ENCODE measurements around the gene GPN2. TPM values are rescaled to one million over a fixed set of nuclear protein-coding genes. Genes with fewer than 3 reads are reported as not detected.

Gene GPN2
- polyA plus RNA-seq: 20.3 TPM

DNA sequence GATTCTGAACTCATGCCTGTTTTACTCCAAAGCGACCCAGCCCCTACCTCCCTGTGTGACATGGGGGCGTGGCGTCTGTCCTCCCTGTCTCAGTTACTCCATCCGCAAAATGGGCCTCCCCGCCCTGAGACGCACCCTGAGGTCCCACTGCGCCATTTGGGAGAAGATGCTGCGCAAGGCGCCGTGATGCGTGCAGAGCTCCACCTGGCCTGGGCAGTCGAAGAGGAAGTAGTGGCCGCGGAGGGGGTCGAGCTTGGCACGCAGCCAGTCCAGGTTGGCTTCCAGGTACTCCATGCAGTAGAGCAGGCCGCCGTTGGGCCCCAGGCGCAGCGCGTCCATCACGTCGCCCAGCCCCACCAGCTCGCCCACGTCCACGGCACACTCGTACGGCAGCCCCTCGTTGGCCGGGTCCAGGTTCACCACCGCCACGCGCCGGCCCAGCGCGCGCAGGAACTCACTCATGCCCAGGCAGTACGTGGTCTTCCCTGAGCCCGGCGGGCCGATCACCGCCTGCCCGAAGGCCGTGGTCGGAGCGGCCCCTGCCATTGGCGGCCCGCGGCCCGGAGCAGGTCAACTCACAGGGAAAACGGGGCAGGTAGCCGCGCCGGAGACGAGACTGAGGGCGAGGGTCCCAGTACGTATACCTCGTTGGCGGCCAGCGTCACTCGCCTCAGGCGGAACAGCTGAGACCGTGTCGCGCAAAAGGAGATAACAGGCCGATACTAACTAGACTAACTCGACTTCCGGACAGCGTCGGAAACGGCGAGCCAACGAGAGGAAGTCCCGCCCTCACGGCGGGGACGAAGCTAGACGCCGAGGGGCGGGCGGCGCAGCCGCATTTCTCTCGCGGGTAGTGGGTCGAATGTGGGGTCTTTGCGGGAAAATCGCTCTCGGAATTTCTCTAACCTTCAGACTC is at the start of gene GPN2:
Gene GPN2, minus strand, starts transcription at position 733 of the 916 bp plus-strand sequence. Its CDS starts 187 bp downstream, at position 546.
- Mint-ChIP-seq H3K4me3 (peak within 1 kb of the TSS; percentile 94 to 100 (median 96)), H3K9me3 (no peaks in the 10 kb centered on the region), H3K36me3 (peaks cover 4% of the 10 kb centered on the region)

DNA sequence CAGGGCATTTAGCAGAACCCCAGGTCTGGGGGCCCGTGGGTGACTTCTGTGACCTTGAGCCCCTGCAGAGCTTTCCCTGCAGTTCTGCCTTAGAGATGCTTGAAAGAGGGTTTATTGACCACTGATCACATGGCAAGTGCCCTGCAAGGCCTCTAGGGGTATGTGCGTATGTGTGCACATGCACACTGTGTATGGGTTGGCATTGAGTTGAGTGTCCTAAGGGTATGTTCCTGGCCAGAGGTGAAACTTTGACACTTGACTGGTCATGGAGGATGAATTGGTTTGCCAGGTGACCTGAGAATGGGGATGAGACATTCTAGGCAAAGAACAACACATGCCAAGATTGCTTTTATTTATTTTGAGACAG is 48.6 kb upstream of the GPN2 start:
- Mint-ChIP-seq H3K27me3 (no peaks in the 10 kb centered on the region), H3K27ac (peak overlapping the region in 1 of 3 donors; percentile 27), H3K36me3 (peaks cover 9% of the 10 kb centered on the region), H3K9me3 (no peaks in the 10 kb centered on the region), H3K4me3 (peak overlapping the region in 1 of 4 donors; percentile 8), H3K4me1 (peaks cover 0 to 2% (median 0%) of the 10 kb centered on the region in 3 donors)

More for the DNA sequence above, at the start of gene GPN2:
- no peaks in the 10 kb centered on the region for H3K27me3 Mint-ChIP-seq
- H3K27ac Mint-ChIP-seq: peak within 1 kb of the TSS; percentile 84 to 96 (median 90)
- H3K4me1 Mint-ChIP-seq: peaks cover 12 to 24% (median 23%) of the 10 kb centered on the region in 3 donors

DNA sequence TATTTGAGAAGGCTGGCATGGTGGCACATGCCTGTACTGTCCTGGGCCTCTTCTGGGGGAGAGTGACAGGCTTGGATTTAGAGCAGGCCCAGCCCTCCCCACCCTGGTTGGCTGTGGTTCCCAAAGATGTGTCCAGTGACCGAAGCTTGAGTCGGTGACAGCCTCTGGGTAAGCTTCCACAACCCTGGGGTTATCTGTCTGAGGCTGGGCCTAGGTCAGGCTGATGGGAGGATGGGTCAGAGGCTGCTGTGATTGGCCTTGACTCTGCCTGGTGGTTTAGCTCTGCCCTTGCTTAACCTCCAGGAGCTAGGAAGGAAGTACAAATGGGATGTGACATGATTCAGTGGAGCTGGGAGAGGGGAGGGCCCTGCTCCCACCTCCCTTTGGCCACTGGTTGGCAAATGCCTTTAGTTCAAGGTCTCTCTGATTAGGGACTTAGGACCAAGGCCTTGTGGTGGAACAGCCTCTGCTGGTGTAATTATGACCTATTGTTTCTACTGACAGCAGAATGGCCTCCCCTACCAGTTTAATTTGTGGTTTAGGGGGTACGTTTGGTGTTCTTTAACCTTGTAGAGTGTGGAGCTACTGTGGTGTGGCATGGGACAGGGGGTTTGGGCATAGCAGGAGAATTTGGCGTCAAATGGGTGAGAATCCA is 48.0 kb upstream of the GPN2 start:
- Mint-ChIP-seq H3K27ac (peak overlapping the region in 1 of 3 donors; percentile 27), H3K9me3 (no peaks in the 10 kb centered on the region), H3K4me3 (no peak overlapping the region)

DNA sequence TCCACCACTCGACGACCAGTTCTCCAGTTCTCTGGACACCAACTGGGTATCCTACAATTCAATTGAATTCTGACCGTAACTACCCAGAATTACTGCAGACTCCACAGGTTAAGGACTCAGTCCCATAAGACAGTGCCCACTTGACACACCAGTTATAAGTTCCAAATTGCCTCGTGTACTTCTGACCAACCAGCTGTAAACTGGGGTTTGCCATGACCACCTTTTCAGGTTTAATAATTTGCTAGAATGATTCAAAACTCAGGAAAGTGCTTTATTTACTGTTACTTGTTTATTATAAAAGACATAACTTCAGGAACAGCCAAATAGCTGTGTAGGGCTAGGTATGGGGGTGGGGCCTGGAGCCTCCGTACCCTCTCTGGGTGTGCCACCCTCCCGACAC is 46.7 kb upstream of the GPN2 start:
- Mint-ChIP-seq H3K4me1 (peaks cover 7 to 11% (median 11%) of the 10 kb centered on the region in 3 donors), H3K36me3 (peaks cover 4% of the 10 kb centered on the region), H3K9me3 (no peaks in the 10 kb centered on the region), H3K27ac (no peak overlapping the region), H3K4me3 (no peak overlapping the region), H3K27me3 (no peaks in the 10 kb centered on the region)

More for the DNA sequence above, 48.0 kb upstream of the GPN2 start:
- no peaks in the 10 kb centered on the region for H3K27me3 Mint-ChIP-seq
- peaks cover 0 to 4% (median 2%) of the 10 kb centered on the region in 3 donors for H3K4me1 Mint-ChIP-seq
- H3K36me3 Mint-ChIP-seq: peaks cover 5% of the 10 kb centered on the region

DNA sequence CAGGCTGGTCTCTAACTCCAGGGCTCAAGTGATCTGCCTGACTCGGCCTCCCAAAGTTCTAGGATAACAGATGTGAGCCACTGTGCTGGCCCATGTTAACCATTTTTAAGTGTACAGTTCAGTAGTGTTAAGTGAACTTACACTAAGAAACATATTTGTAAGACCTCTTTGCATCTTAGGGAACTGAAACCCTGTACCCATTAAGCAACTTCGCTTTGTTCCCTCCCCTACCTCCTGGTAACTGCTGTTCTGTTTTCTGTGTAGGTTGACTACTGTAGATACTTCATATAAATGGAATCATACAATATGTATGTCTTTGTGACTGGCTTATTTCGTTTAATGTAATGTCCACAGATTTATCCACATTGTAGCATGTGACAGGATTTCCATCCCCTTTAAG is 42.4 kb upstream of the GPN2 start:
- Mint-ChIP-seq H3K9me3 (no peaks in the 10 kb centered on the region), H3K27ac (peak overlapping the region in 2 of 3 donors; percentile 24 to 85), H3K4me1 (peaks cover 7 to 11% (median 11%) of the 10 kb centered on the region in 3 donors), H3K27me3 (no peaks in the 10 kb centered on the region), H3K36me3 (peaks cover 6% of the 10 kb centered on the region), H3K4me3 (peak overlapping the region in 1 of 4 donors; percentile 87)

DNA sequence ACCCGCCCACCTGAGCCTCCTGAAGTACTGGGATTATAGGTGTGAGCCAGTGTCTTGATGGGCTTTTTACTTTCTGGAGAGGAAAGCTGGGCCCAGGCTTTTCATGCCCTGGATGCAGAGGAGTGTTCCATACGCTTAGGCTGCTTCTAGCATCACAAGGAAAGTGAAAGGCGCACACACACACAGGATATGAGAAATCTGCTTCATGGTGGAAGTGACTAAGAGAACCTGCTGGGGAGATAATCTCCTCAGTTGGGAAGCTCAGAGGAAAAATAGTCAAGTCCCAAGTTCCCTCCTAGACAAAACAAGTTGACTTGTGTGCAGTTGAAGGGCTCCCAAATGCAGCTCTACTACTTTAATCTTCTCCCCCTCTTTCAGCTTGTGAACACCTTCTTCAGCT is 33.6 kb upstream of the GPN2 start:
- Mint-ChIP-seq H3K4me1 (peaks cover 17 to 22% (median 22%) of the 10 kb centered on the region in 3 donors), H3K9me3 (no peaks in the 10 kb centered on the region), H3K27me3 (no peaks in the 10 kb centered on the region), H3K36me3 (no peaks in the 10 kb centered on the region), H3K4me3 (peak overlapping the region; percentile 12 to 89 (median 51)), H3K27ac (peak overlapping the region in 1 of 3 donors; percentile 85)

DNA sequence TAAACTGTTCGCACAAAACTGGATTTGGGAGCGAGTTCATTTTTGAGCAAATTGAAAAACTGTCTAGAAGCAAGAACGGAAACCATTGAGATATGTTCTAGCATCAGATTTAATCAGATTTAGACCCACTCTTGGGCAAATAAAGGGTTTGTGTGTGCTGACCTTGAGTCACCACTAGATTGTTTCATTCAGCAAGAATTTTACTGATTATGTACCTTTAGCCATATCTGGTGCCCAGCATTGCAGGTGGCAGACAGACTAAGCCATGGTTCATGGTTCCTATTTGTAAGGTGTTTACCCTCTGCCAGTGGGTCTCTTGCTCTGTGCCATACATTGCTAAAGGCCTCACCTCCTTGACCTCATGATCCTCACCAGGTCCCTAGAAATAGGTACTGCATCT is 32.8 kb upstream of the GPN2 start:
- Mint-ChIP-seq H3K27ac (peak overlapping the region in 2 of 3 donors; percentile 78 to 85), H3K27me3 (no peaks in the 10 kb centered on the region), H3K4me1 (peaks cover 17 to 22% (median 22%) of the 10 kb centered on the region in 3 donors), H3K36me3 (no peaks in the 10 kb centered on the region), H3K9me3 (no peaks in the 10 kb centered on the region), H3K4me3 (peak overlapping the region; percentile 81 to 99 (median 93))

DNA sequence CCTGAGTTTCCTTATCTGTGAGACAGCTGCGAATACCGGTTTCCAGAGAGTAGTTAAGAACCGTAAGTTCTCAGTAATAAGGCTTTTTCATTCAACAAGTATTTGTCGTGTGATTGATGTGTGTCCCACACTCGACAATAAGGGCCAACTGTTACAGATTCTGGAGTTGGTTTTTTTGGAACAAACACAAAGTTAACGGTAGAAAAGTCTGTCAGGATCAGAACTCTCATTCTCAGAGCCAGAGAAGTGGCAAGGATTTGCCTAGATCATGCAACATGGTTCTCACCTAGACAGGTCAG is 32.3 kb upstream of the GPN2 start:
- no peaks in the 10 kb centered on the region for H3K27me3 Mint-ChIP-seq
- H3K4me1 Mint-ChIP-seq: peaks cover 17 to 22% (median 22%) of the 10 kb centered on the region in 3 donors
- H3K36me3 Mint-ChIP-seq: no peaks in the 10 kb centered on the region
- H3K4me3 Mint-ChIP-seq: peak overlapping the region; percentile 89 to 99 (median 98)
- H3K27ac Mint-ChIP-seq: peak overlapping the region; percentile 78 to 92 (median 85)
- no peaks in the 10 kb centered on the region for H3K9me3 Mint-ChIP-seq

DNA sequence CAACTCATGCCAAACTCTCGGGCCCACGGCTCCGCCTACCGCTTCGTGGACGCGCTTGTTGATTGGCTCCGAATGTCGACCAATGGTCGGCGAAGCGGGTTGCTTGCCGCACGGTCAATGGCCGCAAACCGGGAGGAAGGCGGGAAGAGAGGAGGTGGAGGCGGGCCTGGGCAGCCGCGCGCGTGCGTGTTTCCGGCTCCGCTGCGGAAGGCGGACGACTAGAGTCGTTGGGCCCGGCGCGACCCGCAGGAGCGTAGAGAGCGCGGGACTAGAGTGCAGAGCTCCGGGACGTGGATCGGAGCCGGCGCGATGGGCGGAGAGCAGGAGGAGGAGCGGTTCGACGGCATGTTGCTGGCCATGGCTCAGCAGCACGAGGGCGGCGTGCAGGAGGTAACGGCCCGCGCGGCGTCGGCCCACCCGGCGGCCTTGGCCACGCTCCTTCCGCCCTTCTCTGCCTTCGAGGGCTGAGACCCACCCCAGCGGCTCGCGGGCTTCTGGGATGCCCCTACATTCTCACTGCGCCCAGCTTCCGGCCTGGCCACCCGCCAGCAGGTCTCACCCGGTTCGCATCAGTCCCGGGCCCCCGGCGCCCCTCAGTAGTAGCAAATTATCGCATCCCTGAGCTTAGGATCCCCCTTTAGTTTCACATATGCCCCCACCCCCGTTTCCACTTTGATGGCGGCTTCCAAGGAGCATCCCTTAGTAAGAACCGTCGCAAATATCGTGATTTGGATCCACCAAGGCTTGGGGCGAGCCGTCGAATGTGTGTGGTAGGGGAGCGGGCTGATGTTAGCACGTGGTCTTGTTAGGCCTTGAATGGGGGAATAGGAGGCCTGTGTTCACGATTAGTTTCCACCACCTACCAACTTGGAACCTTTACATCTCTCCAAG is 31.7 kb upstream of the GPN2 start, which contains the start of gene NUDC:
Gene NUDC, plus strand, starts transcription at position 204 of the 891 bp plus-strand sequence. Its CDS starts 106 bp downstream, at position 310.
- H3K27me3 Mint-ChIP-seq: no peaks in the 10 kb centered on the region
- peak within 1 kb of the TSS; percentile 85 to 97 (median 92) for H3K27ac Mint-ChIP-seq
- no peaks in the 10 kb centered on the region for H3K36me3 Mint-ChIP-seq
- H3K4me1 Mint-ChIP-seq: peaks cover 17 to 22% (median 20%) of the 10 kb centered on the region in 3 donors
- no peaks in the 10 kb centered on the region for H3K9me3 Mint-ChIP-seq
- peak within 1 kb of the TSS; percentile 89 to 99 (median 98) for H3K4me3 Mint-ChIP-seq

DNA sequence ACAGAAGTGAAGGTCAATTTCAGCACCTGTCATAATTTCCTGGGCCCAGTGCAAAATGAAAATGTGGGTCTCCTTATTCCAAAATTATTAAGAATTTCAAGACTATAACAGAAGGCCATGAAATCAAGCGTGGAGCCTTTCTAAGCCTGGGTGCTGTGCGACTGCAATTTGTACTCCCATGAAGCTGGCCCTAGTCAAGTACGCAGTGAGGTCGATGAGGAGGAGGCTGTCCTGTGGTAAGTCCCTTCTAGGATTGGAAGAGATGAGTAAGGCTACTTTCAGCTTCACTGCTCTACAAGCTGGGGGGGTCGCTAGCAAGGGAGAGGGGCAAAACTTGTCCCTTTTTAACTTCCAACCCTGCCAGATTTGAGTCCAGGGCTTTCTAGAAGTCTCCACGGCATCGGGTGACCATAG is 31.1 kb upstream of the GPN2 start:
- no peaks in the 10 kb centered on the region for H3K36me3 Mint-ChIP-seq
- no peaks in the 10 kb centered on the region for H3K9me3 Mint-ChIP-seq
- H3K27ac Mint-ChIP-seq: peak overlapping the region; percentile 85 to 97 (median 92)
- H3K4me3 Mint-ChIP-seq: peak overlapping the region; percentile 89 to 99 (median 98)
- H3K27me3 Mint-ChIP-seq: no peaks in the 10 kb centered on the region
- H3K4me1 Mint-ChIP-seq: peaks cover 17 to 22% (median 20%) of the 10 kb centered on the region in 3 donors

DNA sequence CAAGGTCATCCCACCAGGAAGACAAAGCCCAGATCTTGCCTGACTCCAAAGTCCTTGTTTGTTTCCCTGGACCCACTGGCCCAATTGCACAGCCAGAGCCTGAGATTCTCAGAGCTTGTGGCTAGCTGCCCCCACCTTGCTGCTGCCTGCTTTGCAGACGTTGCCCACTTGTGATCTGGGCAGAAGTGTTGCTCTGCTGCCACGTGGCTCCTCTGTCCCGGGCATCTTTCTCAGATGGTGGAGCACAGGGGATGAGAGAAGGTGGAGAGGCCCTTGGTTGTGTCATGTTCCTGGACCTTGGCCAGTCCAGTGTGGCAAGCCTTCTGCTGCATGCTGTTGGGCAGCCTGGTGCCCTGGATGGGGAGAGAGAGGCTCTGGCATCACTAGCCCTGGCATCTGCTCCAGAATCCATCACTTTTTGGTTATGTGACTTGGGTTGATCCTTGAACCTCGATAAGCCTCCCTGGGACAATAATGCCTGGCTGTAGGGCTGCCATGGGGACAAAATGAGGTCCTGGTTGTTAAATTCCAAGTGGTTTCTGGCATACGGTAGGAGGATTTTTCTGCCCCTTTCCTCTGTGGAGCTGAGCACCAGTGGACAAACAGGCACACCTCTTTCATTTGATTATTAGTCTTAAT is 25.2 kb upstream of the GPN2 start:
- H3K27me3 Mint-ChIP-seq: no peaks in the 10 kb centered on the region
- H3K27ac Mint-ChIP-seq: no peak overlapping the region
- no peak overlapping the region for H3K4me3 Mint-ChIP-seq
- H3K4me1 Mint-ChIP-seq: no peaks in the 10 kb centered on the region
- H3K9me3 Mint-ChIP-seq: no peaks in the 10 kb centered on the region
- H3K36me3 Mint-ChIP-seq: no peaks in the 10 kb centered on the region

DNA sequence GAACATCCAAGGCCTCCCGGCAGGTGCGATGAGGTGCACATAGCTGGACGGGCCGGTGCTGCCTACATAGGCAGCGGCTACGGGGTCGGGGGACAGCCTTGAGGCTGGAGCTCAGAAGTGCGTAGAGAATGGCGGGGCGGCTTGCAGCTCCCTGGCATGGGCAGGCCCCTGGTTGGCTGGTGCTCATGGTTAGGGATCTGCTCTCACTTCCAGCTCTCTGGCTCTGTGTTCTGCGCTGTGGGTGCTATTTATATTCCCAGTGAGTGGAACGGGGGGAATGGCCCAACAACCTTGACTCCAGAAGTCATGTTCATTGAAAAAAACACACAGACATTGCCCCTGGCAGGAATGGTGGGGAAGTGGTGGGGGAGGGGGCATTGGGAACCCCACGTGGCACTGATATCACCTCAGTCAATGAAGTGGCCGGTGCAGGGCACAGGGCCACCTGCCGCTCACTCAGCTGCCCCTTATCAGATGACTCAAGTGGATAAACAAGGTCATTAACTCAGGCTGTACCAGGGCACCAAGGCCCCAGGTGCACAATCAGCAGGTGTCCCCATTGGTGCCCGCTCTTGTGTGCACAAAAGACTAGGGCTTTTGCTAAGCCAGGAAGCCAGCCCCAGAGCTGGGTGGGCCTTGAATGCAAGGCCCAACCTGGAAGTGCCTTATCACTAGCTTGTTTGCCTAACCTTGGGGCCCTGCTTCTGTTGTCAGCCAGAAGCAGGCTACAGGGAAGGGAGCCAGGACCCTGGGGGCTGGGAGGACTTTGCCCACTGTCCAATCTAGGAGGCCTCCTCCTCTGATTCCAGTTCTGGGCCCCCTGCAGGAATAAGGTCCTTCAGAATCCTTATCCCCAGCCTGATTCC is 23.9 kb upstream of the GPN2 start, which contains the start of gene NR0B2:
Gene NR0B2, minus strand, starts transcription at position 222 of the 866 bp plus-strand sequence. Its CDS starts 35 bp downstream, at position 187.
- no peaks in the 10 kb centered on the region for H3K9me3 Mint-ChIP-seq
- no peaks in the 10 kb centered on the region for H3K4me1 Mint-ChIP-seq
- H3K27ac Mint-ChIP-seq: no peak within 1 kb of the TSS
- no peak within 1 kb of the TSS for H3K4me3 Mint-ChIP-seq
- no peaks in the 10 kb centered on the region for H3K36me3 Mint-ChIP-seq
- no peaks in the 10 kb centered on the region for H3K27me3 Mint-ChIP-seq

DNA sequence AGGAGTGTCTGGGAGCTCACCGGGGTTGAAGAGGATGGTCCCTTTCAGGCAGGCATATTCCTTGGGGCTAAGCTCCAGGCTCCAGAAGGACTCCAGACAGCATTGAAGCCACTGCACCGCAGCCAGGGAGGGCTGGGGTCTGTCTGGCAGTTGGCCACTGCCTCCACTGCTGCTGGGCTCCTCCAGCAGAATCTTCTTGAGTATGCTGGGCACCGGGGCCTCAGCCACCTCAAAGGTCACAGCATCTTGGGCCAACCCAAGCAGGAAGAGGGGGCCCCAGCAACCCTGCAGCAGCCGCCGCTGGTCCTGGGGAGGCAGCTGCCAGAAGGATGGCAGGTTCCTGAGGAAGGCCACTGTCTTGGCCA is 23.3 kb upstream of the GPN2 start:
- no peaks in the 10 kb centered on the region for H3K27me3 Mint-ChIP-seq
- H3K4me3 Mint-ChIP-seq: no peak overlapping the region
- no peaks in the 10 kb centered on the region for H3K9me3 Mint-ChIP-seq
- H3K4me1 Mint-ChIP-seq: no peaks in the 10 kb centered on the region
- no peak overlapping the region for H3K27ac Mint-ChIP-seq
- no peaks in the 10 kb centered on the region for H3K36me3 Mint-ChIP-seq

Data from IgD-negative memory B cell (primary cell).